22Rv1 (cell line): ENCODE measurements around the gene MT1B.
"Not testable (repeated sequence)": the region's sequence is repeated elsewhere in the genome, so short reads cannot be mapped to it uniquely, and the experiment has no call there.

Source experiments
- H3K27ac ChIP-seq: fragments of 450-650 bp; 2 replicates; pipeline ENCODE4 v1.5.1; 2017
- ZFX ChIP-seq: fragments of 450-650 bp; IDR thresholded peaks from 2 replicates; pipeline ENCODE4 v1.6.1; 2017; ENCODE audit warnings: antibody characterized with exemption, borderline replicate concordance
- TF ChIP-seq, protein P1 (sequence below): fragments of 450-650 bp; IDR thresholded peaks from 2 replicates; pipeline ENCODE4 v1.5.1; 2017; ENCODE audit warnings: mild to moderate bottlenecking

Gene MT1B

DNA sequence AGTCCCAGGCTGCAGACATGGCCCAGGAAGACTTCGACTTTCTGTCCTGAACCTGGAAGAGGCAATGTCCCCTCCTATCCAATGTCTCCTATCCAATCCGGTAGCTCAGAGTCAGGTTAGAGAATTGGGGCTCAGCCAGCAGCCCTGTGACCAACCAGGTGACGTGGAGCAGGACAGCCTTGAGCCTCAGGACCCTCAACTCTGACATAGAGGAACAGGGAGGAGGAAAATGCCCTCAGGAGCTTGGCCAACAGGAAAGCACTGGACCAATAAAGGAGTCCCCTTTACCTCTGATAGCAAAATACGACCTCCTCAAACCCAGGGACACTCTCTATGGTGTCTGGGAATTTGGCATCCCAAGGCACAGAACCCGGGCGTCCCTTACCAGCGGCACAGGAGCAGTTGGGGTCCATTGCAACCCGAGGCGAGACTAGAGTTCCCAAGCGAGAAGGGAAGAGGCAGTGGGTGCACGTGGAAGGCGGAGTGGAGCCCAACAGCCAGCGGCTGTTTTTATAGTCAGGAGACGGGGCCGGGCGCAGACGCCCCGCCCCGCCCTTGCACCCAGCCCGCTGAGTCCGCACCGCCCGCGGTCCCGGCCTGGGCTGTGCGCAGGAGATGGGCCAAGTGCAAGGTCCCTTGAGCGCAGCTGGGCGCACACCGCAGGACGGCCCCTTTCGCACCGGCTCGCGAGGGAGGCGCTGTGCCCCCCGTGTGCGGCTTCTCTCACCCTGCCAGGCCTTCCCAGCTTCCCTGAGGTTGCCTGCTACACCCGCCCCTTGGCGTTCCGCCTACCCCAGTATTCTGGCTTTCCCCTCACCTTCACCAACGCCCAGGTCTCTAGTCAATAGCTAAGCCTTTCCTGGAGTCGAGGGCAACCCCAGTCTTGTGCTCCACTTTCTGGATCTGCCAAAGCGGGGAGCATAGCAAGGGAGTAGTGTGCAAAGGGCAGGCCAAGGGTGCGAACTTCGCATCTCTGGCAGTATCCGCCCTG lies 16.2 kb downstream of the MT1B start, which contains the start of gene MT1G:
Gene MT1G, minus strand, starts transcription at position 485 of the 991 bp plus-strand sequence. Its CDS starts 72 bp downstream, at position 413.
- no peak within 1 kb of the TSS for H3K27ac ChIP-seq
- TF ChIP-seq, protein P1, sequence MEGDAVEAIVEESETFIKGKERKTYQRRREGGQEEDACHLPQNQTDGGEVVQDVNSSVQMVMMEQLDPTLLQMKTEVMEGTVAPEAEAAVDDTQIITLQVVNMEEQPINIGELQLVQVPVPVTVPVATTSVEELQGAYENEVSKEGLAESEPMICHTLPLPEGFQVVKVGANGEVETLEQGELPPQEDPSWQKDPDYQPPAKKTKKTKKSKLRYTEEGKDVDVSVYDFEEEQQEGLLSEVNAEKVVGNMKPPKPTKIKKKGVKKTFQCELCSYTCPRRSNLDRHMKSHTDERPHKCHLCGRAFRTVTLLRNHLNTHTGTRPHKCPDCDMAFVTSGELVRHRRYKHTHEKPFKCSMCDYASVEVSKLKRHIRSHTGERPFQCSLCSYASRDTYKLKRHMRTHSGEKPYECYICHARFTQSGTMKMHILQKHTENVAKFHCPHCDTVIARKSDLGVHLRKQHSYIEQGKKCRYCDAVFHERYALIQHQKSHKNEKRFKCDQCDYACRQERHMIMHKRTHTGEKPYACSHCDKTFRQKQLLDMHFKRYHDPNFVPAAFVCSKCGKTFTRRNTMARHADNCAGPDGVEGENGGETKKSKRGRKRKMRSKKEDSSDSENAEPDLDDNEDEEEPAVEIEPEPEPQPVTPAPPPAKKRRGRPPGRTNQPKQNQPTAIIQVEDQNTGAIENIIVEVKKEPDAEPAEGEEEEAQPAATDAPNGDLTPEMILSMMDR, result no peak
- no peak for TF ChIP-seq ZFX

DNA sequence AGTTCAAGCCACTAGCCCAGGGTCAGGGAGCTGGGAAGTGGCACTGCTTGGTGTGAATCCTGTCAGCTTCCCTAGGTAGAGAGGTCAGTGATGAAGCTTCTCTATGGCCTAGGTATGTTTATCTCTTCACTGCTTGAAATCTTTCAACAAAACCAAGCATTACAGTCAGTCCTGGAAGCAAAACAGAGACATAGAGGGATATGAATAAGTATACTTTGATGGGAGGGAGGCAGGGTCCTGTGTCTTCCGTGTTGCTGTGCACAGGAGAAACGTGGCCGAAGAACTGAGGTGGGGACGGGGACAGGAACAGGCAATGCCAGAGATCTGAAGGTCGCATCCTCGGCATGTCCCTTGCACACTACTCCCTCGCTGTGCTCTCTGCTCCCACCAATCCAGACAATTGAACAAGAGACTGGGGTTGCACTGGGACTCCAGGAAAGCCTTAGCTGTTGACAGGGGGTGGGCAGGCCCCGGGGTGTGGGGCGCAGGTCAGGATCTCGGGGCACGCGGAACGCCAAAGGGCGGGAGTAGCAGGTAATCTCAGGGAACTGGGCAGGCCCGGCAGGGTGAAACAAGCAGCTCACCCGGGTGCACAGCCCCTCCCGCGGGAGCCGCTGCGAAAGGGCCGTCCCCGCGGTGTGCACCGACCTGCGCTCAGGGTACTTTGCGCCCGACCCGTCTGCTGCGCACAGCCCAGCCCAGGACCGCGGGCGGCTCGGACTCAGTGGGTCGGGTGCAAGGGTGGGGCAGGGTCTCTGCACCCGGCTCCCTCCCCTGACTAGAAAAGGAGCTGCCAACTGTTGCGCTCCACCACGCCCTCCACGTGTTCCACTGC lies 17.5 kb downstream of the MT1B start, which contains the start of gene MT1H:
Gene MT1H, plus strand, starts transcription at position 810 of the 835 bp plus-strand sequence. CDS start 71 bp downstream, outside the sequence.
- H3K27ac ChIP-seq, result no peak within 1 kb of the TSS
- TF ChIP-seq ZFX, result no peak
- TF ChIP-seq, protein P1, result no peak

DNA sequence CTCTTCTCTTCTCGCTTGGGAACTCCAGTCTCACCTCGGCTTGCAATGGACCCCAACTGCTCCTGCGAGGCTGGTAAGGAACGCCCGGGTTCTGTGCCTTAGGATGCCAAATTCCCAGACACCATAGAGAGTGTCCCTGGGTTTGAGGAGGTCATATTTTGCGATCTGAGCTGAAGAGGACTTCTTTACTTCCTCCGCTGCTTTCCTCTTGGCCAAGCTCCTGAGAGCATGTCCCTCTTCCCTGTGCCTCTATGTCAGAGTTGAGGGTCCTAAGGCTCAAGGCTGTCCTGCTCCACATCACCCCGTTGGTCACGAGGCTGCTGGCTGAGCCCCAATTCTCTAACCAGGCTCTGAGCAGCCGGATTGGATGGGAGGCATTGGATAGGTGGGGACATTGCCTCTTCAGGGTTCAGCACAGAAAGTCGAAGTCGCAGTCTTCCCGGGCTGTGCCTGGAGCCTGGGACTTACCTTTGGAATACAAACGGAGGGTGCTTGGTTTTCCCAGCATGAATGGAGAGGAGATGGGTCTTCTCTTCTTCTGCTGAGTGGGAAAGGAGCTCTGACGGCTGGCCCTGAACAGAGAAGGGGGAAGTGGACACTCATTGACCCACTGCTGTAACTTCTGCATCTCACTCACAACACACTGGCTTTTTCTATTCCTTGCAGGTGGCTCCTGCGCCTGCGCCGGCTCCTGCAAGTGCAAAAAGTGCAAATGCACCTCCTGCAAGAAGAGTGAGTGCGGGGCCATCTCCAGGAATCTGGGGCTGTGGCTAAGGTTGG lies 18.3 kb downstream of the MT1B start:
- TF ChIP-seq, protein P1, result no peak
- no peak for TF ChIP-seq ZFX
- H3K27ac ChIP-seq, result no peak overlapping the region

DNA sequence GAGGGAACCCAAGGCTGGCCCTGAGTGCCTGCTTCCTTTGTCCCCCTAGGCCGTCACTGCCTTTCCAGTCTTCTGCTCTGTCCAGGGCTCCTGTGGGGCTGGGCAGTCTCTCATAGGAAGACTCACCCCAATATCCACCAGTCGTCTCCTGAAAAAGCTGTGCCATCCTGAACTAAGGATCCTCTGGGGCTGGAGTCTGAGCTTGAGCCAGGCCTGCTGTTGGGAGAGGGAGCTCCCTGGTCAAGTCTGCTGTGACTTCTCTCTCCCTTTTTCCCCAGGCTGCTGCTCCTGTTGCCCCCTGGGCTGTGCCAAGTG lies 18.9 kb downstream of the MT1B start:
- H3K27ac ChIP-seq, result no peak overlapping the region
- TF ChIP-seq, protein P1, result no peak
- no peak for TF ChIP-seq ZFX

DNA sequence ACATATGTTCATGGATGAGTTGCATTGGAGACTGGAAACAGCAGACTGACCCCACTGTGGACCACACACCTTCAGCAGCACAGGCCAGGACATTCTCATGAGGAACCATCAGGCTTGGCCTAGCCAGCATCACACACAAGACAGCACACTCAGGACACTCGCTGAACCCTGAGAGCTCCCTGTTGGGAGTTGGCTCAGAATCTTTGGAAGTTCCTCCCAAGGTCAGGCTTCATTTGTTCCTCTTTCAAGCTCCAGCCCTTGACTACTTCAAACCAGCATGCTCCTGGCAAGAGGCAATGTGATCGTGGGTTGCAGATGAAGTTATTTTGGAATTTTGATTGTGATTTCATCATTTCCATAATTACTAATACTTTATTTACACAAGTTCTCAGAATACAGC lies 20.0 kb downstream of the MT1B start:
- not testable (repeated sequence) for H3K27ac ChIP-seq

DNA sequence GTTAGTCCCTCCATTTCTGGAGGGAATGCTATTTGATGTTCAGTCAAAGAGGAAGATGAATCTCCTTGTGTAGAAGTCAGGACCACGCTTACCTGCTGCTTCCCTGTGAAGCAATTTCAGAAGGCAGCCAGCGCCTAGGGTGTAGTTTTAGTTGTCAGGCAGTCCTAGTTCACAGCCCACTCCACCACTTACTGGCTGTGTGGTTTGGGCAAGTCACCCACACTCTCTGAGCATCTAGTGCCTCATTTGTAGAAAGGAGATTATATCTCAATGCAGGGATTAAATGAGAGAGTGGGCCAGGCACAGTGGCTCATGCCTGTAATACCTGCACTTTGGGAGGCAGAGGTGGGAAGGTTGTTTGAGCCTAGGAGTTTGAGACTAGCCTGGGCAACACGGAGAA lies 20.5 kb downstream of the MT1B start:
- H3K27ac ChIP-seq, result not testable (repeated sequence)

DNA sequence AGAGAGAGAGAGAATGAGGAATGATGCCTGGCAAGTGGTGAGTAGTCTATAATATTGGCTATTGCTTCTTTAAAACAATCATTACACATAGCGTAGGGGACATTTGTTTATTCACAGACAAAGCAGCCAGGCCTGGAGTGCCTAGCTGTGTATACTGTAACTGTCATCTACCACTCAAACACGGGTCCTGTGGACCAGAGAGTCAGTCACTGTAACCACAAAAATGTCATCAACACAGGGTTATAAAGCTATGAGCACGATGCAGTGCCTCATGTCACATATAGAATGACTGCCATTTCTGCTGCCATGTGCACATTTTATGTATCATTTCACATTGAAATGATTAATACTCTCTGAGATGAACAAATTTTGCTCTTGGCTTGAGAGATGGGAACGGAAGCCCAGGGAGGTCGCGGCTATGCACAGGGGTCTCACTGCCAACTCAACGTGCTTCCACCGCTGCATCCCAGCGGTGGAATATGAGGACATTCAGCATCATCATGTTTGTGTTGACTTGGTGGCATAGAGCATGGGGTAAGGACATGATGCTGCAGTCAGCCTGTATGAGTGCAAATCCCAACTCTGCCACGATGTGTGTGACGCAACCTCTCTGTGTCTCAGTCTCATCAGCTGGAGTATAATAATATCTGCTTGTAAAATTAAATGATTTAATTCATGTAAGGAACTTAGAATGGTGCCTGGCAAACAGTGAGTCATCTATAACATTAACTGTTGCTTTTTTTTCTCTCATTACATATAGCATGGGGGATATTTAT lies 21.3 kb downstream of the MT1B start:
- no peak for TF ChIP-seq ZFX
- TF ChIP-seq, protein P1, result no peak

More for the DNA sequence above, 21.3 kb downstream of the MT1B start:
- H3K27ac ChIP-seq, result no peak overlapping the region
